Measurements from ENCODE around the gene GNAL.

- no peak for TF ChIP-seq CTCF (IDR thresholded peaks at IDR 0.05; ENCODE audit: insufficient read depth, low read depth, low read length)
- no peak for TF ChIP-seq EZH2 (IDR thresholded peaks at IDR 0.05; ENCODE audit: insufficient read depth, low read length)
These were observed 196.3 kb downstream of the GNAL start for GRCh38 chr18:11885278-11885947.
